ENCODE measurements around the gene ARHGAP23. TPM values are rescaled to one million over a fixed set of nuclear protein-coding genes. Genes with fewer than 3 reads are reported as not detected.

The ARHGAP23 gene
- total and polyA plus RNA-seq, 2 donors (not counting 1 experiment from before 2014, with no cell fraction given), result 28.1 to 41.1 TPM

DNA sequence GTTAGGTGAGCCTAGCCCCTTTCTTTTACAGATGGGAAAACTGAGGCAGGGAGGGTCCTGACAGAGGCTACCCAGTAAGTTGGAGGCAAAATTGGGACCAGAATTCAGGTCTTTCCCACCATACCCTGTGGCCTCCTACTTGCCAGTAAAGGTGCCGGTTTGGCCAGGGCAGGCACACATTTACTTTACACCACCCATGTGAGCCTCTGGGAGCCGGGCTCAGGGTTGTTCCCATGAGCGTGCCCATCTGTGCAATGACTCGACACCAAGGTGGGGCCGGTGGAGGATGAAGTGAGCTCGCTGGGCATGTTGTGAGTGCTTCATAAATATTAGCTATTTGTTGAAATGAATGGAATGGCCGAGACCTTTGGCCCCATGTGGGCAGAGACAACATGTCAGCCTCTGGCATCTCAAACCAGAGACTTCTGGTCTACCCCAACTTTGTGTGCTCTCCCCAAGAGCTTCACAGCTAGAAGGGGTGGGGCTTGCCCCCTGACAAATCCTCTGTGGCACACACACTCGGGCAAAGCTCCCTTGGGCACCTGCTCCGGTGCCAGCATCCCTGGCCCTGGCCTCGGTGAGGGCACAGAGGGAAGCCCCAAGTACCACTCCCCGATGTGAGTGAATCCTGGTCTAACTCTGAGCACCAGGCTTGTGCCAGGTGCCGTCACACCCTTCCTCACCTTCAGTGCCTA is 117.4 kb downstream of the ARHGAP23 start:
- no peaks in the 10 kb centered on the region for H3K36me3 ChIP-seq (ENCODE audit: control insufficient read depth, insufficient read depth, low read length)
- no peak overlapping the region for H3K9ac ChIP-seq (ENCODE audit: insufficient read depth, low read length)
- H2AFZ ChIP-seq (ENCODE audit: low read length), result no peak overlapping the region
- H3K4me1 ChIP-seq (ENCODE audit: control insufficient read depth, extremely low read depth, insufficient read depth, low read length), result no peaks in the 10 kb centered on the region
- H3K4me3 ChIP-seq (replicated peaks in 1 of 4; ENCODE audit: control extremely low read depth in 1 of 4, insufficient read depth in 1 of 4, low read depth in 3 of 4, low read length in 4 of 4), result no peak overlapping the region
- H3K4me2 ChIP-seq (ENCODE audit: extremely low read depth, insufficient read depth, low read length), result no peak overlapping the region
- no peak for TF ChIP-seq EZH2 (IDR thresholded peaks at IDR 0.05; ENCODE audit: low read length, missing control alignments)
- TF ChIP-seq, protein P1, sequence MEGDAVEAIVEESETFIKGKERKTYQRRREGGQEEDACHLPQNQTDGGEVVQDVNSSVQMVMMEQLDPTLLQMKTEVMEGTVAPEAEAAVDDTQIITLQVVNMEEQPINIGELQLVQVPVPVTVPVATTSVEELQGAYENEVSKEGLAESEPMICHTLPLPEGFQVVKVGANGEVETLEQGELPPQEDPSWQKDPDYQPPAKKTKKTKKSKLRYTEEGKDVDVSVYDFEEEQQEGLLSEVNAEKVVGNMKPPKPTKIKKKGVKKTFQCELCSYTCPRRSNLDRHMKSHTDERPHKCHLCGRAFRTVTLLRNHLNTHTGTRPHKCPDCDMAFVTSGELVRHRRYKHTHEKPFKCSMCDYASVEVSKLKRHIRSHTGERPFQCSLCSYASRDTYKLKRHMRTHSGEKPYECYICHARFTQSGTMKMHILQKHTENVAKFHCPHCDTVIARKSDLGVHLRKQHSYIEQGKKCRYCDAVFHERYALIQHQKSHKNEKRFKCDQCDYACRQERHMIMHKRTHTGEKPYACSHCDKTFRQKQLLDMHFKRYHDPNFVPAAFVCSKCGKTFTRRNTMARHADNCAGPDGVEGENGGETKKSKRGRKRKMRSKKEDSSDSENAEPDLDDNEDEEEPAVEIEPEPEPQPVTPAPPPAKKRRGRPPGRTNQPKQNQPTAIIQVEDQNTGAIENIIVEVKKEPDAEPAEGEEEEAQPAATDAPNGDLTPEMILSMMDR (conservative IDR thresholded peaks at IDR 0.05 in 1 of 2, IDR thresholded peaks at IDR 0.05 in 1 of 2; ENCODE audit: low read depth in 1 of 2, low read length in 2 of 2), result no peak
- peaks cover 3% of the 10 kb centered on the region for H3K27me3 ChIP-seq (ENCODE audit: control insufficient read depth, insufficient read depth, low read length)
- no peaks in the 10 kb centered on the region for H4K20me1 ChIP-seq (ENCODE audit: control insufficient read depth, extremely low read depth, insufficient read depth, low read length)
- H3K9me3 ChIP-seq (ENCODE audit: control insufficient read depth, insufficient read depth, low read depth, low read length), result no peaks in the 10 kb centered on the region
- DNase-seq (ENCODE audit: low read depth in 2 of 2), result no peak
- no peaks in the 10 kb centered on the region for H3K79me2 ChIP-seq (ENCODE audit: control insufficient read depth, insufficient read depth, low read length)
- no peak overlapping the region for H3K27ac ChIP-seq (ENCODE audit: insufficient read depth, low read length)

DNA sequence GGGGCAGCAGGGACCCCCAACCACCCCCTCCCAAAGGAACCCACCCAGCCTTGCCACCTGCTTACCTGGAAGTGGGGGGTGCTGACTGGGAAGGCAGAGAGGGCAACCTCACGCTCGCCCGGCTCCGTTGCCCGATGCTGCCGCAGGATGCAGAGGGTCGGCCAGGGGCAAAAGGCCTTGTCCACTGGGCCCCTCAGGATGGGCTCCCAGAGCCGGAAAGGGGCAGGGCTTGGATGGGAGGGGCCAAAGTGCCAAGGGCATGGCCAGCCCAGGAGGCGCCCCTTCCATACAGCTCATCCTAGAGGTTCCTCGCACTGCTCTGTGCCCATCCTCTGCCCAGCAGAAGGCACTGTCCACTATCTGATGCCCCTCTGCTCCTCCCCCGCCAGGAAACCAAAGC is 118.1 kb downstream of the ARHGAP23 start:
- H3K27ac ChIP-seq (ENCODE audit: insufficient read depth, low read length), result no peak overlapping the region
- H2AFZ ChIP-seq (ENCODE audit: low read length), result no peak overlapping the region
- no peak overlapping the region for H3K9ac ChIP-seq (ENCODE audit: insufficient read depth, low read length)
- no peaks in the 10 kb centered on the region for H3K36me3 ChIP-seq (ENCODE audit: control insufficient read depth, insufficient read depth, low read length)
- DNase-seq (ENCODE audit: low read depth in 2 of 2), result no peak
- no peak overlapping the region for H3K4me2 ChIP-seq (ENCODE audit: extremely low read depth, insufficient read depth, low read length)
- no peaks in the 10 kb centered on the region for H3K79me2 ChIP-seq (ENCODE audit: control insufficient read depth, insufficient read depth, low read length)
- H3K4me1 ChIP-seq (ENCODE audit: control insufficient read depth, extremely low read depth, insufficient read depth, low read length), result no peaks in the 10 kb centered on the region
- no peak overlapping the region for H3K4me3 ChIP-seq (replicated peaks in 1 of 4; ENCODE audit: control extremely low read depth in 1 of 4, insufficient read depth in 1 of 4, low read depth in 3 of 4, low read length in 4 of 4)
- no peaks in the 10 kb centered on the region for H4K20me1 ChIP-seq (ENCODE audit: control insufficient read depth, extremely low read depth, insufficient read depth, low read length)
- H3K27me3 ChIP-seq (ENCODE audit: control insufficient read depth, insufficient read depth, low read length), result peaks cover 3% of the 10 kb centered on the region
- no peaks in the 10 kb centered on the region for H3K9me3 ChIP-seq (ENCODE audit: control insufficient read depth, insufficient read depth, low read depth, low read length)
- TF ChIP-seq, protein P1 (conservative IDR thresholded peaks at IDR 0.05 in 1 of 2, IDR thresholded peaks at IDR 0.05 in 1 of 2; ENCODE audit: low read depth in 1 of 2, low read length in 2 of 2), result no peak
- TF ChIP-seq EZH2 (IDR thresholded peaks at IDR 0.05; ENCODE audit: low read length, missing control alignments), result no peak

DNA sequence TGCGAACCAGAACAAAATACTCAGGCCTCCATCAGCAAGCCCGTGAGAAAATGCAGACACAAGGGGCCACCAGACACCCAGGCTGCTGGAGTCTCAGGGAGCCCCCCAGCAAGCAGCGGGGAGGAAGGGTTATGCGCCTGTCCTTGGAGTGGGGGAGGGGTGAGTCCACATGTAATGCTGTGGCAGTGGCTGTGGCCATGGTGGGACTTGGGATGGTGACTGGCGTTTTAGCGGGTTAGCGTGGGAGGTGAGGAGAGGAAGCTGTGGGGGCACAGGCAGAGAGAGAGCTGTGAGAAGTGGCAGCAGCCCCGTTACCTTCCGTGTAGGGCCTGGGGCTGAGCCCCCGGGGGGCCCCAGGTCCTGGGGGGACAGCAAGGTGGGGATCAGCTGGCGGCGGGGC is 119.2 kb downstream of the ARHGAP23 start:
- TF ChIP-seq, protein P1 (conservative IDR thresholded peaks at IDR 0.05 in 1 of 2, IDR thresholded peaks at IDR 0.05 in 1 of 2; ENCODE audit: low read depth in 1 of 2, low read length in 2 of 2), result no peak
- no peak for TF ChIP-seq EZH2 (IDR thresholded peaks at IDR 0.05; ENCODE audit: low read length, missing control alignments)
- DNase-seq (ENCODE audit: low read depth in 2 of 2), result no peak
- Histone ChIP-seq H3K36me3 (ENCODE audit: control insufficient read depth, insufficient read depth, low read length) (no peaks in the 10 kb centered on the region), H3K4me1 (ENCODE audit: control insufficient read depth, extremely low read depth, insufficient read depth, low read length) (no peaks in the 10 kb centered on the region), H2AFZ (ENCODE audit: low read length) (no peak overlapping the region), H3K27me3 (ENCODE audit: control insufficient read depth, insufficient read depth, low read length) (no peaks in the 10 kb centered on the region), H3K79me2 (ENCODE audit: control insufficient read depth, insufficient read depth, low read length) (no peaks in the 10 kb centered on the region), H3K27ac (ENCODE audit: insufficient read depth, low read length) (no peak overlapping the region), H3K4me3 (replicated peaks in 1 of 4; ENCODE audit: control extremely low read depth in 1 of 4, insufficient read depth in 1 of 4, low read depth in 3 of 4, low read length in 4 of 4) (no peak overlapping the region), H4K20me1 (ENCODE audit: control insufficient read depth, extremely low read depth, insufficient read depth, low read length) (no peaks in the 10 kb centered on the region), H3K9ac (ENCODE audit: insufficient read depth, low read length) (no peak overlapping the region), H3K9me3 (ENCODE audit: control insufficient read depth, insufficient read depth, low read depth, low read length) (no peaks in the 10 kb centered on the region), H3K4me2 (ENCODE audit: extremely low read depth, insufficient read depth, low read length) (no peak overlapping the region)
